Activated T-cell treated with anti-CD3 and anti-CD28 coated beads for 48 hours (primary cell): ENCODE results near the gene AAGAB.

Experiments
- DNase-seq: peaks from one replicate; pipeline ENCODE4 v3.0.0-alpha.2; 2020; ENCODE audit warnings: low read depth

Gene AAGAB

GRCh38 chr15:67208396-67208795 lies 46.1 kb downstream of the AAGAB start:
- no peak for DNase-seq

DNA sequence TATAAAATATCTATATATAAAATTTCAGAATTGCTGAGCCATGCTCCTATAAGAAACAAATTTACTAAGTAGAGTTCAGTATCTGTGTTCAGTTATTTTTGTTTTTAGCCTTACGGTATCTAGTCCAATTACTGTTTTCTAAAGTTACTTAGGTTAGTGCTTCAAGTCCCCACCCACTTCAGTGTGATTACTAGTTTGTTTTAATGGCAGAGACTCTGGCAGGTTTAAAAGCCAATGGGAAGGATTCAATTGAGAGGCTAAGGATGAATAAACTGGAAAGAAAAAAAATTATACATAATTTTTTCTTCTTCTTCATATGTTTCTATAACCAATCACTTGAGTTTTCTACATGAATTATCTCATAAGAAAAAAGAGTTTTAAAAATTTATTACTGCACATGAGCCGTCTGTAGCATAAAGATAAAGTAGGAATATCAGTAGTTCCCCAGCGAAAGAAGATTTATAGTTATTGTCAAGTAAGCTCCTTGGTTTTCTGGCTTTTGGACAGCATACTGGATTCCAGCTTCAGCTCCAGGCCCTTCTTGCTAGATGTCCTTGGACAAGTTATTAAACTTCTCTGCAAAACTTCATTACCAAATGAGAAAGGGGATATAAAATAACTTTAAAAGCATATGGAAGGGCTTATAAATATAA lies 46.8 kb downstream of the AAGAB start:
- no peak for DNase-seq

DNA sequence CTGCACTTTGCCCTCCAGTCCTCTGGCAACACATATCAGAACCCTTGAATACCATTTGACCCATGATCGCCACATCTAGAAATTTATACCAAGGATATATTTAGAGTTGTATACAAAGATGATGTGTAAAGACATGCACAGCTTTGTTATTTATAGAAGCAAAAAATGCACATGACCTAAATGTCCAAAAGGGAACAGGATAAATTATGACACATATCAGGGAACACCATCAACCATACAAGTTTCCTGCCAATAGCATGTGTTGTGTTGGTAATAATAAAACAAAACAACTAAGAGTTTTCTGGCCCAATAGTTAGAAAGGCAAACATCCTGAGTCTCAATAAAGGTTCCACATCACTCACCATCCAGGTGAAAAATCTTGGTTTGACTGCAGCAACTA lies 51.5 kb downstream of the AAGAB start:
- DNase-seq, result no peak

DNA sequence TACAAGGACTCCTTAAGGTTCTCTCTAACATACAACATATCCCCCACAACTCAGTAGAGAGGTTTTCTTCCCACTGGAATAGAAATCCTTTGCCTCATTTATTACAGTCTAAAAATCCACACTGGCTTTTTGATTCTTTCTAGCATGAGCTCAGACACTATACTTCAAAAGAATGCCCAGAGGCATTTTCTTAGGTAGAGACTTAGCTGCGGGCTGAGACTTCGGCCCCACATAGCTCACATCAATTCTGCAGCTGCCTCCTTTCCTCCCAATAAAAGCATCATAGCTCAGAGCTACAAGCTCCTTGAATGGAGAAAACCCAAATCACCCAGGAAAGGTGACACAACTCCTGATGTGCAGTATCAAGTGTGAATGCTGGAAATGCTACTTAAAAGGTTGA lies 52.4 kb downstream of the AAGAB start:
- no peak for DNase-seq

DNA sequence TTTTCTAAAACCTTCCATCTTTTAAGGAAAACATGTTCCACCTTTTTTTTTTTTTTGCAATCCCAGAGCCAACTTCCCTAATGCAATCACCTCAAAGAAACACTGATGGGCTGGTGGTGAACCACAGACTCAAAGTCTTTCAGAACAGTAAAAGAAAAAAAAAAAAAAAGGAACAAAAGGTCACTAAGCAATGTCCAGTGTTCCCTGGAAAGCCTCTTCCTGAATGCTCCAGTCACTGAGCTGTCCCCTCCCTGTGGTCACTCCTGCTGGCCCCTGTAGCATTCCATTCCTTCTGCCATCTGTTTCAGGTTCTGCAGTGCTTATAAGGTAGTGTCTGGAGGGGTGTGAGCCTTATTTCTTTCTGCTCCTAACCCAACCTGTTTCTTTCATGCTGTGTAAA lies 53.3 kb downstream of the AAGAB start:
- no peak for DNase-seq

DNA sequence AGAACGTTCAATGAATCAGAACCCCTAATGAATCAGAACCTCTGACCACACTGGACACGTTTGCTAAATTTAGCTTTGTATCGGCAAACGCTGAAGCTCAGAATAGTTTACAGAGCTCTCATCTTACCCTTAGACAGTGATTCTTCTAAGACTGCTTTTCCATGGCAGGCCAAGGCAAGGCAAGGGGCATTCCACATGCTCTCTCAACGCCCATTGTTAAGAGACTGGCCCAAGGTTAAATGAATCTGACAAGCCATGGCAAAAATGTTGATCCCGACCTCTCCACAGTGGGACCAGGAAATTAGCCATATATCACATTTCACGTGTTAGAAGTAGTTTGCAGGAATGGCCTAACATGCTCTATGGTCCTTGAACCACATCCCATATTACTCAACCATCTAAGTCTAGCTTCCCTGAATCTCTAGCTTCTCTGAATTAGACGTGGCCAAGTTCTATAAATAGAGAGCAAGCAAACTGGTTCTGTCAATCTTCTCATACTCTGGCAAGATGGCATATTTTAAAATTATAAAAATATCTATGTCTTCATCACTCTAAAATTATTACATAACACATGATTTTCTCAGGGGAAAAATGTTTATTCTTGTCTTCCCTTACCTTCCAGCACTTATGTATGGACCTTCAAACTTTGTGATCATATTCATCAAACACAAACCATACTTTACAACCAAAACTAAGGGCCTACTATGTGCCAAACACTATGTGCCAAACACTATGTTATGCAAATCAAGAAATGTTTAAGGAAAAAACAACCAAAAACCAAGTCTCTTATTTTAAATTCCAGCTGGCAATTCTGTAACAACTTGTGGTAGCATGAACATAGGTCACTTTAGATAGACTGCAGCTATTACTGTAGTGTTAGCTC lies 54.3 kb downstream of the AAGAB start:
- DNase-seq, result no peak

GRCh38 chr15:67199391-67199790 lies 55.1 kb downstream of the AAGAB start:
- DNase-seq, result no peak

DNA sequence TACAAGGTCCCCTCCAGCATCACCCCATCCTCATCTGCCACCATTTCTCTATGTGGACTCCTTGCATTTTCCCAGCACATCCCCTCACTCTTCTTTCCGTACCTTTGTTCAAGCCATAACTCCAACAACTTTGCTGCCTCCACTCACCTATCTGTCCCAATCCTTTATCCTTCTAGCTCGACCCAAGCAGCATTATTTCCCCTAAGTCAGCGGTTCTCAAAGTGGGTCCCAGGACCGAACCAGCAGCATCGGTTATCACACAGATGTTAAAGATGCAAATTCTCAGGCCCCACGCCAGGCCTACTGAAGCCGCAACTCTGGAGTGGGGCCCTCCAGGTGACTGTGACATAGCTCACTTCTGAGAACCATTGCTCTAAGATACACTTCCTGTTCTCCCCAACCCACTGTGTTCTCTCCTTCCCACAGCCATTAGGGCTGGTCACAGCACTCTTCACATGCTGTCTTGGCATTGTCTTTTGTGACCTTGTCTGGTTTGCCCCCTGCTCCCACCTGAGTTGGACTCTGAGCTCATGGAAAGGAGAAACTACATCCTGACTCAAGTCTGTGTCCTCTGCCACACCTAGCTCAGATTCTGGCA lies 56.2 kb downstream of the AAGAB start:
- no peak for DNase-seq

DNA sequence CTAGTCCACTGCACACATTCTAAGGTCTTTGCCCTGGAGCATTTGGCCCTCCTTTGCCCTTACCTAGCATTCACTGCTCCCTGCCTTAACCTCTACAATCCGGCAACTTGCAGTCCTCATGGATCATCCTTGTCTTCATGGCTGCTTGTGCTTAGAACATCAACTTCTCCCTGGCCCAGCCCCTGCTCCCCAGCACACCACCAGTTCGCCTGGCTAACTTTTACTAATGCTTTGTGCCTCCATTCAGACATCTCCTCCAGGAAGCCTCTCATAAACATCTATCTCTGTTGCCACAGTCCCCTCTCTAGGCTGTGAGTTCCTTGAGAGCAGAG lies 57.1 kb downstream of the AAGAB start:
- DNase-seq, result no peak

DNA sequence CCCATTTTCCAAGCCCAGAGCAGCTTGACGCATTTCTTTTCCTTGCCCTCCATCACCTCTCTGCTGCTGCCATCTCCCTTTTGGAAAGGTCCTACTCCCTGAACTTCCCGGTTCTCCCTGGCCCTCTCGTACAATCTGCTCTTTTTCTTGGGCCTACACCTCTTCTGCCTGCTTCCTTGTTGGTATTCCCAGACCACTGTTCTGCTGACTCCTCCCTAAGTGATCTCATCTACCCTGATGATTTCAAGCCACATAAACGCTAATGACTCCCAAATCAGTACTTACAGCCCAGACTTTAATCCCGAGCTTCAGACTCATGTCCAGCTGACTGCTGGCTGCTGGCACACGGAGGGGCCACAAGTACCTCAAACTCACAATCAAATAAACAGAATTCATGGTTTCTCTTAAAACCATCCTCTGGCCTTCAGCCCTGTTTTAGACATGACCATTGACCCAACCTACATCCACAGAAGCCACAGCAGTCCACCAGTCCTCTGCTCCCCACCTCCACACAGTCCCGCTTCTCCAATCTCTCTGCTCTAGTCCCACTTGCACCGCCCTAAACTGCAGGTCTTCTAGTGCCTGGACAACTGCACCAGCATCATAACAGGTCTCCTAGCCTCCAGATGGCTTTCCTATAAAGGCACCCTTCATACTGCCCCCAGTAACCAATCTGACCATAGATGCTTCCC lies 57.6 kb downstream of the AAGAB start:
- DNase-seq, result no peak

DNA sequence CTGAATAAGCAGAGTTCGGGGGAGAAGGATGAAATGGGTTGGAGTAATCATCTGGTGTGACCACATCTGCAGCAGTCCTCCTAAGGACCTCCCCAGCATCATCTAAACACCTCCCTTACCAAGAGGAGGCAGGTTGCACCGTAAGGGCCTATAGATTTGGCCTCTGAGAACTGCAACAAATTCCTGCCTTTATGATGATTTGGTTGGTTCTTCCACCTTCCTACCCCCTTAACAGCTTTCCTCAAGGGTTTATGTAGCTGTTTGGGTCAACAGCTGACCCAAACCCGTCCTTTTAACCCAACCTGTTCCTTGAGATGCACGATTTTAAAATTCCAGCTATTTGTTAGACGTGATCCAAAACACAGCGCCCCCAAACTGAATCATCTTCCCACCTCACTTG lies 58.2 kb downstream of the AAGAB start:
- no peak for DNase-seq

DNA sequence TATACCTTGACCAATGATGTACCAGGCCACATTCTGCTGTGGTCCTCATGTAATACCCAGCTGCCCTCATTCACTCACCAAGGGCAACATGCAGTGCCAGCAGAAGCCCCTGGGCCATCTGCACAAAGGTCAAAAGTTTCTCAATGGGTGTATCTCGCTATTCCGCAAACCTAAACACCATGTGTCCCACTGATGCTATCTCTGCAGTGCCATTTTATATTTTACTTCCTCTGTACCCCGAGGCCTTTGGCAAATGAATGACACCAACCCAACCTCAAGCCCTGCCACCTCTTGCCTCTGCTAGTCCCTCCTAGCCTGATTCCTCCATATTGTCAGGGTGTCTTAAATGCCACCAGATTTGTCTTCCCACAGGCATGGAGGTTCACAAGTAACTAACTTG lies 59.2 kb downstream of the AAGAB start:
- no peak for DNase-seq

- DNase-seq, result no peak
Observed at GRCh38 chr15:67194171-67195114, 60.0 kb downstream of the AAGAB start.

GRCh38 chr15:67193223-67193990 lies 61.1 kb downstream of the AAGAB start:
- DNase-seq, result no peak

GRCh38 chr15:67192185-67192820 lies 62.2 kb downstream of the AAGAB start:
- DNase-seq, result no peak

DNA sequence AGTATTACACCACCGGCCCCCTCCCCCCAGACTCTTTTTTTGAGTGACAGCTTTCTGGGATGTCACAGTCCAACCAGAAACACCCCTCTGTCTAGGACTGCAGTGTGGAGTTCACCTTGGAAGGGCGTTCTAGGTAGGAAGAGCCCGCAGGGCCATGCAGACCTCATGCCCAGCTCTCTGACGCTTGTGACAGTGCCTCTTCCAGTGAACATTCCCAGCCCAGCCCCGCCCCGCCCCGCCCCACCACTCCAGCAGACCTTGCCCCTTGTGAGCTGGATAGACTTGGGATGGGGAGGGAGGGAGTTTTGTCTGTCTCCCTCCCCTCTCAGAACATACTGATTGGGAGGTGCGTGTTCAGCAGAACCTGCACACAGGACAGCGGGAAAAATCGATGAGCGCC lies 63.6 kb downstream of the AAGAB start:
- DNase-seq, result no peak

DNA sequence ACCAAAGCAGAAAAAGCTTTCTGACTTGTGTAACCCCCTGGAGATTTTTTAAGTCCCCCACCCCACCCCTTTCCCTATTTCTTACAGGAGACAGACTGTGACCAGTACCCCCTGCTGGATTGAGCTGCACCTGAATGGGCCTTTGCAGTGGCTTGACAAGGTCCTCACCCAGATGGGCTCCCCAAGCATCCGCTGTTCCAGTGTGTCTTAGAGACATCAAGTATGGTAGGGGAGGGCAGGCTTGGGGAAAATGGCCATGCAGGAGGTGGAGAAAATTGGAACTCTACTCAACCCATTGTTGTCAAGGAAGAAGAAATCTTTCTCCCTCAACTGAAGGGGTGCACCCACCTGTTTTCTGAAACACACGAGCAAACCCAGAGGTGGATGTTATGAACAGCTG lies 64.1 kb downstream of the AAGAB start:
- no peak for DNase-seq

DNA sequence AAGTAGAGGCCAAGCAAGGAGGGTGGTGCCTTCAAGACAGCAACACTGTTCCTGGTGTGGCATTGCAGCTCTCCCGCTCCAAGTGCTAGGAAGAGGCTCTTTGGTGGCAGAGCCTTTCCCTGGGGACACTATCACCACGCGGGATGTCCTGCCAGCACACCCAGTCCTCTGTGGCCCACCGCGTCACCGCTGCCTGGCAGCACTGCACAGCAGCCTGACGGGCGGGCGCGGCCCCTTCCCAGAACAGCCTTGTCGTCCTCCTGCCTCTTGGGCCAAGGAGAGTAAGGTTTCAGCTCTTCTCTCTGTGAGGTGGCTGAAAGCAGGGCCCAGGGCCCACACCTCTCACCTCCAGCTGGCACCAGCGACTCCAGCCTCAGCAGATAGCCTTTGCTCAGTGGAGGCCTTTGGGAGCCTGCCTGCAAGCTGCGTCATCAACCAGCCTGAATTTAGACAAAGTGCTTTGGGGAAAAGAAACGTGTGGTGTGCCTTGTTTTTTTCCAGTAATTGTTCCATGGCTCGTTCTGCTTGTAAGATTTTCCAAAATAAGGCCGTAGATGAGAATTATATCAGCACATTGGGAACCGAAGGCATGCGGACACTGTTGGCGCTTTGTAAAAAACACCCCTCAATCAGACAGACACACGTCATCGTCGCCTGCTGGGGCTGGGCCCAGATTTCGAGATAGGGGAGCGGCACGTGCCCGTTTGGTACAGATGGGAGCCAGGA lies 65.0 kb downstream of the AAGAB start:
- DNase-seq, result no peak

DNA sequence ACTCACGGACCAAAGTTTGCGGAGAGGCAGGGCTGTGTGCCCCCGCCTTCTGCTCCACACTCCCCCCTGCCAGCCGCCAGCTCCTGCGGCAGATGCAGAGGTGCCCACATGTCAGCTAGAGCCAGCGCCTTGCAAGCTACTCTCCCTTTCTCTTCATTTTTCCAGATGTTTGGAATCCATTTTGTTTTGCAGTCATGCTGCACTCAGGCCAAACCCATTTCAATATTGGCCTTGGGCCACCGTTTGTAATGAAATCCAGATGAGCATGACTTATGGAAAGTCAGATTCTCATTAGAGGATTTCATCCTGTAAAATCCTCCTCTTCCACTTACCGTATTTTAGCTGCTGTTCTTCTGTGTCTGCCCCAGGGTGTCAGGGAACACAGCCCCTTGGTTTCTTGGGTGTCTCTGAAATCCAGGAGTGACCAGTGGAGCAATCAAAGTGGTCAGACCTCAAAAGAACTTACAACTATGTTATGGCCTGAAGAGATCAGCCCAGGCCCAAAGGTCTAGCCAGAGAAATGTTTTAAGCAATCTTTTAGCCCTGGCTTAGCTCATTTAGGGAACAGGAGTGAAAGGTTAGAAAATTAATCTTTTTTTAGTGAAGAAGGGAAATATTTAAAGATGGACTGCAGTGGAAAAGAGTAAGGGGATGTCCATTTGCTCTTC lies 65.8 kb downstream of the AAGAB start:
- DNase-seq, result no peak
